NCI-H446 treated with DMSO at 0.1 percent for 48 hours (cell line): ENCODE data around the gene ANK2.
"Not testable (repeated sequence)": the region's sequence is repeated elsewhere in the genome, so short reads cannot be mapped to it uniquely, and the experiment has no call there.

Source experiments
- DNase-seq: peaks from one replicate; lab custom pipeline; 2025; lab: John Stamatoyannopoulos, UW

ANK2 gene

DNA sequence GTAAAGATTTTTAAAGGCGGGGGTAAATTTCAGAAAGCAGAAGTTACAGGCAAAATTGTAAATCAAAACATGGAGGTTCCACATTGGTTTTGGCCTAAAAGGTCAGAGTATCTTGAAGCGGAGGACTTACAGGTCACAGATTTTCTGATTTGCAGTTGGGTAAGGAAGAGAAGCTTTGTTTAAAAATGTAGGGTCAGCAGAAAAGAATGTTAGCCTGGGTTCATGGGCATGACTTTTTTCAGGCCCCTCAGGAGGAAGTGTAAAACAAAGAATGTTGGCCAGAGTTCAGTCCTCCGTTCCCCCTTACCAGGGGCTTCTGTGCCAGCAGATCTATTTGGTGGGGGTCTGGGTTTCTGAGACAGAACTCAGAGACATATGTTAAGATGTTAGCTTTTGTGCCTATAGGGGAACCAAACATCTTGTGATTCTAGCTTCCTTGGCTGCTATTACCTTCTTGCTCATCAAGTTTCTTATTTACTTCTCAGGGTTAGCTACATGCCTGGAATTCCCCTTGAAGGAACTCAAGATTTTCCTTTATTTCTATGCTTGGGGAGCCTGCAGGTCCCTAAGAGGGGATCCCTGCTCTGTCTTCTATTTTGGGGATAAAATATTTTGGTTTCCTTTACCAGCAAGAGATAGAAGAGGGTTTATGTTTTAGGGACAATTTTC is 160.3 kb downstream of the ANK2 start:
- no peak for DNase-seq

- no peak for DNase-seq
These were observed 163.2 kb downstream of the ANK2 start for GRCh38 chr4:113212613-113213012.

GRCh38 chr4:113221990-113222389 is 172.5 kb downstream of the ANK2 start:
- no peak for DNase-seq

DNA sequence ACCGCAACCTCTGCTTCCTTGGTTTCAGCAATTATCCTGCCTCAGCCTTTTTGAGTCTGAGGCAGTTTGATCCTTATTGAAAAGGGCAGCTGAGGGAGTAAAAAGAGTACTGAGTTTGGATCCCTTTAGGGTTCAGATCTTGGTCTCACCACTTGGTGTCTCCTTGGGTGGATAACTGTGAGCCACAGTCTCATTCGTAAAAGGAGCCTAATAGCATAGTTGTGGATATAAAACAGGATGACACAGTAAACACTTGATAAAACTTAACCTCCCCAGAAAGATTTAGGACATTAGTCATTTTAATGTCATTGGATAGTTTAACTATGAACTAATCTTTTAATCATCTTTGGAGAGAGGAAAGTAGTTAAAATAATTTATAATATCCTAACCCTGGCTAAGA is 173.0 kb downstream of the ANK2 start:
- DNase-seq: no peak

GRCh38 chr4:113223001-113223400 is 173.5 kb downstream of the ANK2 start:
- DNase-seq: no peak

GRCh38 chr4:113232194-113232593 is 182.7 kb downstream of the ANK2 start:
- no peak for DNase-seq

DNA sequence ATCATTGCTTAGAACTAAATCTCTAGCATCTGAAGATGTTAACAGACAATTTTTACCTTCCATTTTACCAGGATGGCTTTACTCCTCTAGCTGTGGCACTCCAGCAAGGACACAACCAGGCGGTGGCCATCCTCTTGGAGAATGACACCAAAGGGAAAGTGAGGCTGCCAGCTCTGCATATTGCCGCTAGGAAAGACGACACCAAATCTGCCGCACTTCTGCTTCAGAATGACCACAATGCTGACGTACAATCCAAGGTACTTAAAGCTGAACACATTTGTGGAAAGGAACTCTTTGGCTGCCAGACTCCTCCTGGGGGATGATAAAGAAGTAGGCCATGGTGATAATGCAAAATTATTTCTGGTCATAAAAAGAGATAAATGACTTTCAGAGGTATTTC is 187.5 kb downstream of the ANK2 start:
- DNase-seq: no peak

DNA sequence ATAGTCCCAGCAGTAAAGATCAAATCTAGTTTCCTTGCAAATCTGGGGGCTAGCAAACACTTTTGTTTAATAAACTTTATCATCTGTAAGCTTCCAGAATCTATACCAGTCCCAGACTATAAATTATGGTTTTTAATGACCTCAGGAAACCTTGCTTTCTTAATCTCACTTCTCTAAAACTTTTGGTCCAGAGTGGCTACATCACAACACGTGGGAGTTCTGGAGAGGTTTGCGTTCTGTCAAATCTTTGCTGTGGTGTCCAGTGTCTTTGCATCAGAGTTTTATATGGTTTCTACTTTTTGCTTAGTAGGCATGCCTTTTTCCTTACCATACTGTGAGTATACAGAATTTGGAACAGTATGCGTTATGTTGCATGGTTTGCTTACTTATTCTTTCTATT is 193.9 kb downstream of the ANK2 start:
- no peak for DNase-seq

DNA sequence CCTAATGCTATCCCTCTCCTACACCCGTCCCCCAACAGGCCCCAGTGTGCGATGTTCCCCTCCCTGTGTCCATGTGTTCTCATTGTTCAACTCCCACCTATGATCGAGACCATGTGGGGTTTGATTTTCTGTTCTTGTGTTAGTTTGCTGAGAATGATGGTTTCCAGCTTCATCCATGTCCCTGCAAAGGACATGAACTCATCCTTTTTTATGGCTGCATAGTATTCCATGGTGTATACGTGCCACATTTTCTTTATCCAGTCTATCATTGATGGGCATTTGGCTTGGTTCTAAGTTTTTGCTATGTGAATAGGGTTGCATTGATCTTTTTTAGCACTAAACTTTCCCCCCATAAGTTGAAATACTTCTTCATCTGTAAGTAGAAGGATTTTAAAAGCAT is 195.3 kb downstream of the ANK2 start:
- DNase-seq: not testable (repeated sequence)

DNA sequence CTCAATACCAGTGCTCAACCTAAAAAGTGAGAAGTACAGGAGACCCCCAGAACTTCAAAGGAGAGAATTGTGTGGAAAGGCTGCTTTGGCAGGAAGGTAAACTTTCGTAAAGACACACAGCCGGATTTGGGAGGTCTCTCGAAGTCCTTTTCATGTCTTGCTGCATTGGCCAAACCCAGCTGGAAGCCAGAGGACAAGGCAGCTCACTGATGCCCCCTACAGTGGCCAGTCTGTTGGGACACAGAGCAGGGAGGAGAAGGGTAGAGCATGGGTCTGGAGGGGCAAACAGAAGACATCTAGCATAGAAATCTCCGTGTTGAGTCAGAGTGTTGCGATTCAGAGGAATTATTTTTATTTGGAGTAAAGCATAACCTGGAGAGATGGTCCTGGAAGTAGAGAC is 198.9 kb downstream of the ANK2 start:
- no peak for DNase-seq

- DNase-seq: no peak
These were observed 206.2 kb downstream of the ANK2 start for GRCh38 chr4:113255628-113256027.

GRCh38 chr4:113256946-113257345 is 207.5 kb downstream of the ANK2 start:
- DNase-seq: no peak

DNA sequence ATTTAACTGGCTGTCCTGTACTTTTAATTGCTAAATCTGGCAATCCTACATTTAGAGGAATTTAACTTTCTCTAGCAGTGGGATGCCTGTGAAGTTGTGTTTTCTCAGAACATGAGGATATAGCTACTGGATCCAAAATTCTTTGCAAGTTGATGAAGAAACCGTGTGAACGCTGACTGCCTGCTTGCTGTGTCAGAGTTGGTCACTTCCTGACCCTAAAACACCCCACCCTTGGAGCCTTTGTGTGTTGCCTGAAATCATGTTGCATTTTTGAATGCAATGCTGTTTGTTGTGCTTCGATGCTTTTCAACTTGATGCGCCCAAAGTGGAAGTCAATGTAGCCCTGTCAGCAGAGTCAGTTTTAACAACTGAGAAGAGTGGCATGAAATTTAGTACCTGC is 211.2 kb downstream of the ANK2 start:
- DNase-seq: no peak

- no peak for DNase-seq
These were observed 213.8 kb downstream of the ANK2 start for GRCh38 chr4:113263274-113263673.

DNA sequence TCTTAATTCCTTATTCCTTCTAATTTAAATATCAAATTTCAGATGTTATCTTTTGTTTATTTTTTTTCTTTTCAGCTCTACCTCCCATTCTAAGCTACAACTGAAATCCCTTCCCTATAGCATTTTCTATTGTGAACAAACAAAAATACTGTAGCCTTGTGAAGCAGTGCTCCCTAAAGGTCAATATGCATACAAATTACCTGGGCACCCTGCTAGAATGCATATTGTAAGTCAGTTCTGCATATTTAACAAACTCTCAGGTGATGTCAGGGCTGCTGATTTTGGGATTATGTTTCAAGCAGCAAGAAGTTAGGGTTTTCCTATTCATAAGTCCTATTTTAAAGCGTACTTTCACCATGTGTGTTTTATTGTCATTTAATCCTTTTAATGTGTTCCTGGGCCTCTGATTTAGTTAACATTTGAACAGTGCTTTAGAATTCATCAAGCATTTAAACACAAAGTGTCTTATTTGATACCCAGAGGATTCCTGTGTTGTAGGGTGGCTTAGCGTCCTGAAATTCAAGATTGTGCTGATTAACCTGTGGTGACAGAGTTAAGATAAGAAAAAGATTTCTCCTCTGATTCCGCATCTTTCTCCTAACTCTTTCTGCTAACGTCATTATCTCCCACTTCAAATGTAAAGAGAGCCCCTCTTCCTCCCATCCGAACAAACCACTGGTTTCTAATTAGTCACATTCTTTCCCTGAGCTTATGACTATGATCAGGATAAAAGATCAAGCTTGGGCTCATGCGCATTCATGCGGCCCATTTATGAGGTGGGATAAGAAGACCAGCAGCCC is 221.3 kb downstream of the ANK2 start:
- no peak for DNase-seq

- DNase-seq: no peak
These were observed 223.1 kb downstream of the ANK2 start for GRCh38 chr4:113272523-113272922.

GRCh38 chr4:113273721-113274220 is 224.3 kb downstream of the ANK2 start:
- no peak for DNase-seq

GRCh38 chr4:113276464-113277170 is 227.2 kb downstream of the ANK2 start:
- no peak for DNase-seq

GRCh38 chr4:113278324-113278934 is 229.0 kb downstream of the ANK2 start:
- DNase-seq: no peak

GRCh38 chr4:113285501-113285900 is 236.0 kb downstream of the ANK2 start:
- DNase-seq: no peak

GRCh38 chr4:113288257-113288656 is 238.8 kb downstream of the ANK2 start:
- DNase-seq: no peak

- DNase-seq: no peak
These were observed 239.2 kb downstream of the ANK2 start for GRCh38 chr4:113288696-113289095.
